Uterus (tissue), 4 donors: ENCODE data around the gene TMEM132C. TPM values are rescaled to one million over a fixed set of nuclear protein-coding genes. Genes with fewer than 3 reads are reported as not detected.
A peak's percentile ranks its signal among the peaks of the same experiment; 100 is the strongest.

Experiments used
- DNase-seq, 2 donors: peaks; one replicate each; pipeline ENCODE4 v3.0.0-alpha.2; 2019 to 2020
- H3K27ac ChIP-seq, 2 donors: fragments of 200-600 bp; sonication (generic); 1 replicate in 1 of 2; 2 replicates in 1 of 2; pipeline ENCODE4 v1.5.1; 2016 to 2018
- H3K27me3 ChIP-seq, 2 donors: fragments of 200-600 bp; sonication (generic); one replicate each; pipeline ENCODE4 v1.5.1; 2018 to 2019; ENCODE audit warnings: control low read depth in 1 of 2
- H3K36me3 ChIP-seq, 2 donors: fragments of 200-600 bp; sonication (generic); one replicate each; pipeline ENCODE4 v1.5.1; 2019; ENCODE audit warnings: control low read depth in 1 of 2
- H3K4me1 ChIP-seq, 2 donors: fragments of 200-600 bp; sonication (generic); one replicate each; pipeline ENCODE4 v1.5.1; 2018 to 2019; ENCODE audit warnings: control low read depth in 1 of 2
- H3K4me3 ChIP-seq, 2 donors: fragments of 200-600 bp; sonication (generic); 1 replicate in 1 of 2; 2 replicates in 1 of 2; pipeline ENCODE4 v1.5.1; 2018 to 2019; ENCODE audit warnings: mild to moderate bottlenecking in 1 of 2
- H3K9me3 ChIP-seq, 2 donors: fragments of 200-600 bp; sonication (generic); one replicate each; pipeline ENCODE4 v1.5.1; 2019; ENCODE audit warnings: control low read depth in 1 of 2
- CTCF ChIP-seq, 4 experiments: fragments of 200-600 bp in 2 of 4; fragments of 450-650 bp in 2 of 4; sonication (generic) in 2 of 4; IDR thresholded peaks; one replicate each; pipeline ENCODE4 v1.5.1; 2016 to 2019; ENCODE audit warnings: antibody characterized with exemption in 4 of 4, mild to moderate bottlenecking in 2 of 4, moderate library complexity in 1 of 4
- POLR2A ChIP-seq, 2 donors: fragments of 450-650 bp; IDR thresholded peaks; one replicate each; pipeline ENCODE4 v1.6.1; 2016; ENCODE audit warnings: antibody characterized with exemption in 2 of 2, mild to moderate bottlenecking in 1 of 2, moderate library complexity in 1 of 2
- intact Hi-C: fragments of 100-400 bp; cut with DNase I; formaldehyde crosslinking; loops from one replicate; pipeline ENCODE4 v1.15.1; 2023; ENCODE audit warnings: low total_unique reads
- total RNA-seq, 4 donors: library from RNA; depleted of rRNA in 3 of 4; stranded (reverse); fragments of >200 nt in 3 of 4; gene quantifications; one replicate each; pipeline versions ENCODE4 v1.1.0 to v1.2.4, GENCODE V29; 2014 to 2023
- donor health status: DM: yes; HTN: yes; CAD: no.

Gene TMEM132C
- total RNA-seq, 4 donors from 2014 or later, result 0.26 to 48.3 (median 5.0) TPM

GRCh38 chr12:128729628-128730121 is 462.7 kb downstream of the TMEM132C start:
- Histone ChIP-seq H3K9me3 (no peaks in the 10 kb centered on the region), H3K4me1 (no peaks in the 10 kb centered on the region), H3K36me3 (no peaks in the 10 kb centered on the region), H3K4me3 (no peak overlapping the region), H3K27ac (no peak overlapping the region), H3K27me3 (no peaks in the 10 kb centered on the region)
- no peak for TF ChIP-seq POLR2A (IDR thresholded peaks at IDR 0.05)
- TF ChIP-seq CTCF (IDR thresholded peaks at IDR 0.05), result no peak
- intact Hi-C loops, result no loop called here
- DNase-seq, result no peak

- no peak overlapping the region for H3K27ac ChIP-seq
- no peaks in the 10 kb centered on the region for H3K27me3 ChIP-seq
- intact Hi-C loops, result no loop called here
- H3K4me1 ChIP-seq, result no peaks in the 10 kb centered on the region
- no peaks in the 10 kb centered on the region for H3K36me3 ChIP-seq
- TF ChIP-seq CTCF (IDR thresholded peaks at IDR 0.05), result no peak
- no peak overlapping the region for H3K4me3 ChIP-seq
- peak; percentile 27 to 57 for DNase-seq
- H3K9me3 ChIP-seq, result no peaks in the 10 kb centered on the region
Measured at GRCh38 chr12:128734371-128734770, 467.4 kb downstream of the TMEM132C start.

- Histone ChIP-seq H3K36me3 (no peaks in the 10 kb centered on the region), H3K27me3 (no peaks in the 10 kb centered on the region), H3K27ac (no peak overlapping the region), H3K9me3 (no peaks in the 10 kb centered on the region), H3K4me1 (no peaks in the 10 kb centered on the region), H3K4me3 (no peak overlapping the region)
- no peak for TF ChIP-seq CTCF (IDR thresholded peaks at IDR 0.05)
- no peak for DNase-seq
- intact Hi-C loops, result no loop called here
Measured at GRCh38 chr12:128737292-128737966, 470.5 kb downstream of the TMEM132C start.

GRCh38 chr12:128743916-128744315 is 476.9 kb downstream of the TMEM132C start:
- Histone ChIP-seq H3K36me3 (no peaks in the 10 kb centered on the region), H3K4me1 (no peaks in the 10 kb centered on the region), H3K9me3 (no peaks in the 10 kb centered on the region), H3K27me3 (no peaks in the 10 kb centered on the region), H3K4me3 (no peak overlapping the region), H3K27ac (no peak overlapping the region)
- intact Hi-C loops, result no loop called here
- no peak for DNase-seq
- TF ChIP-seq CTCF (IDR thresholded peaks at IDR 0.05), result no peak
- no peak for TF ChIP-seq POLR2A (IDR thresholded peaks at IDR 0.05)

GRCh38 chr12:128745772-128746689 is 479.1 kb downstream of the TMEM132C start:
- no peak for TF ChIP-seq POLR2A (IDR thresholded peaks at IDR 0.05)
- no peak for TF ChIP-seq CTCF (IDR thresholded peaks at IDR 0.05)
- Histone ChIP-seq H3K27me3 (no peaks in the 10 kb centered on the region), H3K9me3 (no peaks in the 10 kb centered on the region), H3K4me1 (no peaks in the 10 kb centered on the region), H3K36me3 (no peaks in the 10 kb centered on the region), H3K27ac (no peak overlapping the region), H3K4me3 (no peak overlapping the region)
- DNase-seq, result no peak
- intact Hi-C loops, result no loop called here
